Ascending aorta (tissue), 2 donors: ENCODE results near the gene DNAJC5. TPM values are rescaled to one million over a fixed set of nuclear protein-coding genes. Genes with fewer than 3 reads are reported as not detected.

Experiments used
- DNase-seq, 2 donors: peaks; one replicate each; pipeline ENCODE4 v3.0.0-alpha.2; 2019; ENCODE audit warnings: low spot score in 2 of 2
- H3K27ac ChIP-seq, 2 donors: fragments of 200-600 bp; sonication (generic); one replicate each; pipeline ENCODE4 v1.5.1; 2016 to 2017; ENCODE audit warnings: mild to moderate bottlenecking in 1 of 2
- H3K27me3 ChIP-seq: fragments of 200-600 bp; sonication (generic); one replicate; pipeline ENCODE4 v1.5.1; 2017
- H3K36me3 ChIP-seq, 2 donors: fragments of 200-600 bp; sonication (generic); one replicate each; pipeline ENCODE4 v1.5.1; 2016
- H3K4me1 ChIP-seq, 2 donors: fragments of 200-600 bp; sonication (generic); one replicate each; pipeline ENCODE4 v1.5.1; 2016 to 2017; ENCODE audit warnings: mild to moderate bottlenecking in 1 of 2
- H3K4me3 ChIP-seq, 2 donors: fragments of 200-600 bp; sonication (generic); one replicate each; pipeline ENCODE4 v1.5.1; 2016 to 2017; ENCODE audit warnings: mild to moderate bottlenecking in 1 of 2
- H3K9me3 ChIP-seq, 2 donors: fragments of 200-600 bp; sonication (generic); one replicate each; pipeline ENCODE4 v1.5.1; 2016
- intact Hi-C: fragments of 100-400 bp; cut with DNase I; formaldehyde crosslinking; loops from one replicate; pipeline ENCODE4 v1.15.1; 2023
- total RNA-seq: library from RNA; depleted of rRNA; stranded (reverse); fragments of >200 nt; gene quantifications from one replicate; pipeline ENCODE4 v1.1.0, GENCODE V29; 2016
- TF ChIP-seq, protein P1 (sequence below), 3 experiments: fragments of 200-600 bp in 2 of 3; fragments of 450-650 bp in 1 of 3; sonication (generic) in 2 of 3; IDR thresholded peaks; one replicate each; pipeline ENCODE4 v1.5.1; 2016 to 2019; ENCODE audit warnings: antibody characterized with exemption in 3 of 3, mild to moderate bottlenecking in 1 of 3, moderate library complexity in 1 of 3

DNAJC5 gene, protein sequence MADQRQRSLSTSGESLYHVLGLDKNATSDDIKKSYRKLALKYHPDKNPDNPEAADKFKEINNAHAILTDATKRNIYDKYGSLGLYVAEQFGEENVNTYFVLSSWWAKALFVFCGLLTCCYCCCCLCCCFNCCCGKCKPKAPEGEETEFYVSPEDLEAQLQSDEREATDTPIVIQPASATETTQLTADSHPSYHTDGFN
- total RNA-seq: 42.9 TPM

- TF ChIP-seq, protein P1, sequence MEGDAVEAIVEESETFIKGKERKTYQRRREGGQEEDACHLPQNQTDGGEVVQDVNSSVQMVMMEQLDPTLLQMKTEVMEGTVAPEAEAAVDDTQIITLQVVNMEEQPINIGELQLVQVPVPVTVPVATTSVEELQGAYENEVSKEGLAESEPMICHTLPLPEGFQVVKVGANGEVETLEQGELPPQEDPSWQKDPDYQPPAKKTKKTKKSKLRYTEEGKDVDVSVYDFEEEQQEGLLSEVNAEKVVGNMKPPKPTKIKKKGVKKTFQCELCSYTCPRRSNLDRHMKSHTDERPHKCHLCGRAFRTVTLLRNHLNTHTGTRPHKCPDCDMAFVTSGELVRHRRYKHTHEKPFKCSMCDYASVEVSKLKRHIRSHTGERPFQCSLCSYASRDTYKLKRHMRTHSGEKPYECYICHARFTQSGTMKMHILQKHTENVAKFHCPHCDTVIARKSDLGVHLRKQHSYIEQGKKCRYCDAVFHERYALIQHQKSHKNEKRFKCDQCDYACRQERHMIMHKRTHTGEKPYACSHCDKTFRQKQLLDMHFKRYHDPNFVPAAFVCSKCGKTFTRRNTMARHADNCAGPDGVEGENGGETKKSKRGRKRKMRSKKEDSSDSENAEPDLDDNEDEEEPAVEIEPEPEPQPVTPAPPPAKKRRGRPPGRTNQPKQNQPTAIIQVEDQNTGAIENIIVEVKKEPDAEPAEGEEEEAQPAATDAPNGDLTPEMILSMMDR (IDR thresholded peaks at IDR 0.05): no peak
- peaks cover 11 to 12% of the 10 kb centered on the region in 2 donors for H3K4me1 ChIP-seq
- DNase-seq: peak; percentile 64 to 96
- no peaks in the 10 kb centered on the region for H3K27me3 ChIP-seq
- H3K4me3 ChIP-seq: peak within 1 kb of the TSS; percentile 77 to 91
- no peaks in the 10 kb centered on the region for H3K9me3 ChIP-seq
- intact Hi-C loops: loop anchor here (1.0 to 10.0 kb wide), 5 partner anchors 29 to 374 kb away; partner anchors contain the start of genes GMEB2, PPDPF, PRPF6 and TPD52L2
- peaks cover 14 to 16% of the 10 kb centered on the region in 2 donors for H3K36me3 ChIP-seq
- H3K27ac ChIP-seq: peak within 1 kb of the TSS; percentile 62 to 63
These were observed at the start of gene DNAJC5 for GRCh38 chr20:63894358-63895201. TSS of gene DNAJC5 (plus strand) at chr20:63895126. CDS start at chr20:63928346, 33,220 bp downstream.

GRCh38 chr20:63846128-63846771 lies 48.7 kb upstream of the DNAJC5 start:
- H3K36me3 ChIP-seq: no peaks in the 10 kb centered on the region

DNA sequence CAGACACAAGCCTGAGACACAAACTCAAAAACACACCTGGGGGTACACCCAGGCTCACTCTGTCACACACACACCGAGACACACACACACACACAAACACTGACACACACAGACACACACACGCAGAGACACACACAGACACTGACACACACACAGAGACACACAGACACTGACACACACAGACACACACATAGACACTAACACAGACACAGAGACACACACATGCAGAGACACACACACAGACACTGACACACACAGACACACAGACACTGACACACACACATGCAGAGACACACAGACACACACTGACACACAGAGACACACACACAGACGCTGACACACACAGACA lies 48.1 kb upstream of the DNAJC5 start:
- H3K4me3 ChIP-seq: no peak overlapping the region
- peaks cover 0 to 8% of the 10 kb centered on the region in 2 donors for H3K4me1 ChIP-seq
- DNase-seq: no peak
- H3K9me3 ChIP-seq: no peaks in the 10 kb centered on the region
- H3K27me3 ChIP-seq: peaks cover 3% of the 10 kb centered on the region
- no peaks in the 10 kb centered on the region for H3K36me3 ChIP-seq
- H3K27ac ChIP-seq: no peak overlapping the region
- TF ChIP-seq, protein P1 (IDR thresholded peaks at IDR 0.05): no peak
- intact Hi-C loops: no loop called here

More at GRCh38 chr20:63846128-63846771, 48.7 kb upstream of the DNAJC5 start:
- H3K4me3 ChIP-seq: peak overlapping the region in 1 of 2 donors; percentile 5
- intact Hi-C loops: no loop called here
- H3K27me3 ChIP-seq: peaks cover 3% of the 10 kb centered on the region
- TF ChIP-seq, protein P1 (IDR thresholded peaks at IDR 0.05): no peak
- no peak for DNase-seq
- H3K9me3 ChIP-seq: no peaks in the 10 kb centered on the region
- H3K4me1 ChIP-seq: peaks cover 0 to 8% of the 10 kb centered on the region in 2 donors
- no peak overlapping the region for H3K27ac ChIP-seq

DNA sequence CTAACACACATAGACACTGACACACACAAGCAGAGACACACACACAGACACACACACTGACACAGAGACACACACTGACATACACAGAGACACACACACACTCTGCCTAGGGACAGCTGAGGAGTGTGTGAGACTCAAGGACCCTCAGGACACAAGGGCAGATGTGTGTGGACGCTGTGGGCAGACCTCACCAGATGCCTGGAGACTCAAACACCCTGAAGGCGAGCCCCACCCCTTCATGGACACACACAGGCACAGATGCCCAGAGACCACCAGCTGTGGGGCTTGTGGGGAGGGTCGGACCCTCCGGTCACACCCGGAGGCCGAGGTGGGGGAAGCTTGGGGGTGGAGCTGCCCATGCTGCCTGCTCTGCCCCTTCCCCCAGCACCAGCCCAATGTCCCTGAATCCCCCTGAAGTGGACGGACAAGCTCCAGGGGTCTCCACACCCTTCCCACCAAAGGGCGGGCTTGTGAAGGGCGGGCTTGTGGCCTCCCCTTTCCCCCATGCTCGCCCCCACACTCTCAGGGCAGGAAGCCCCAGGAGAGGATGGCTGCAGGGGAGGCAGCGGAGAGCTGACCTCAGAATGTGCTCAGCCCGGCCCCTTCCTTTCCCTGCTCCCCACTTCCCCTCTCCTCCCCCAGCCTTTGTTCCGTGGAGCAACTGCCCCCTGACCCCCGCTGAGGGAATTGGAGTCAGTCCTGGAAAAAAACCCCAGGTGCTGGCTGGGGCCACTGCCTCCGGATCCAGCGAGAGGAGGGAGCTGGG lies 47.5 kb upstream of the DNAJC5 start:
- intact Hi-C loops: no loop called here
- no peaks in the 10 kb centered on the region for H3K36me3 ChIP-seq
- H3K4me1 ChIP-seq: peaks cover 0 to 8% of the 10 kb centered on the region in 2 donors
- no peak overlapping the region for H3K4me3 ChIP-seq
- peaks cover 3% of the 10 kb centered on the region for H3K27me3 ChIP-seq
- DNase-seq: no peak
- H3K27ac ChIP-seq: no peak overlapping the region
- no peaks in the 10 kb centered on the region for H3K9me3 ChIP-seq
- TF ChIP-seq, protein P1 (IDR thresholded peaks at IDR 0.05): no peak
